ENCODE results near the gene CSRP1. TPM values are rescaled to one million over a fixed set of nuclear protein-coding genes. Genes with fewer than 3 reads are reported as not detected.

CSRP1 gene
- total and polyA plus RNA-seq, 5 donors: 97.2 to 343 (median 121) TPM

GRCh38 chr1:201537467-201537866 lies 30.5 kb upstream of the CSRP1 start:
- WGBS: 98% methylated on average over 4 of the region's 4 CpGs
- H3K27me3 ChIP-seq (ENCODE audit: control insufficient read depth, insufficient read depth): no peaks in the 10 kb centered on the region
- ATAC-seq (no peak), DNase-seq (no peak)
- no peak overlapping the region for H3K27ac ChIP-seq (ENCODE audit: low read length)
- H3K9me3 ChIP-seq (ENCODE audit: control insufficient read depth, low read length): no peaks in the 10 kb centered on the region
- H3K4me3 ChIP-seq (ENCODE audit: low read length): no peak overlapping the region
- intact Hi-C loops (cut with DNase I): loop anchor here in 1 of 4 donors (10.0 kb wide), 1 partner anchor 267 kb away; no protein-coding TSS in a partner anchor
- peaks cover 9% of the 10 kb centered on the region for H3K4me1 ChIP-seq (ENCODE audit: control insufficient read depth, insufficient read depth, low read length)

- intact Hi-C loops (cut with DNase I): loop anchor here in 1 of 4 donors (10.0 kb wide), 1 partner anchor 268 kb away; no protein-coding TSS in a partner anchor
- peaks cover 9% of the 10 kb centered on the region for H3K4me1 ChIP-seq (ENCODE audit: control insufficient read depth, insufficient read depth, low read length)
- no peaks in the 10 kb centered on the region for H3K27me3 ChIP-seq (ENCODE audit: control insufficient read depth, insufficient read depth)
- WGBS: 80% methylated on average over 2 of the region's 2 CpGs
- no peak overlapping the region for H3K4me3 ChIP-seq (ENCODE audit: low read length)
- no peak for DNase-seq
- H3K9me3 ChIP-seq (ENCODE audit: control insufficient read depth, low read length): no peaks in the 10 kb centered on the region
- H3K27ac ChIP-seq (ENCODE audit: low read length): no peak overlapping the region
- no peak for ATAC-seq
These were observed 30.1 kb upstream of the CSRP1 start for GRCh38 chr1:201537028-201537427.

GRCh38 chr1:201536558-201536957 lies 29.6 kb upstream of the CSRP1 start:
- H3K27me3 ChIP-seq (ENCODE audit: control insufficient read depth, insufficient read depth): no peaks in the 10 kb centered on the region
- H3K4me1 ChIP-seq (ENCODE audit: control insufficient read depth, insufficient read depth, low read length): peaks cover 13% of the 10 kb centered on the region
- 71% methylated on average over 4 of the region's 4 CpGs for WGBS
- peak in 2 of 3 donors; percentile 78 to 84 for DNase-seq
- H3K27ac ChIP-seq (ENCODE audit: low read length): peak overlapping the region; percentile 53
- H3K4me3 ChIP-seq (ENCODE audit: low read length): no peak overlapping the region
- no peaks in the 10 kb centered on the region for H3K9me3 ChIP-seq (ENCODE audit: control insufficient read depth, low read length)
- ATAC-seq: peak; percentile 48 to 50
- intact Hi-C loops (cut with DNase I): loop anchor here in 1 of 4 donors (10.0 kb wide), 1 partner anchor 268 kb away; no protein-coding TSS in a partner anchor

GRCh38 chr1:201535919-201536245 lies 29.0 kb upstream of the CSRP1 start:
- H3K9me3 ChIP-seq (ENCODE audit: control insufficient read depth, low read length): no peaks in the 10 kb centered on the region
- ATAC-seq: peak in 1 of 2 donors; percentile 9
- intact Hi-C loops (cut with DNase I): loop anchor here in 1 of 4 donors (10.0 kb wide), 1 partner anchor 269 kb away; no protein-coding TSS in a partner anchor
- WGBS: 64% methylated on average over 6 of the region's 6 CpGs
- DNase-seq: peak in 1 of 3 donors; percentile 65
- no peak overlapping the region for H3K4me3 ChIP-seq (ENCODE audit: low read length)
- peak overlapping the region; percentile 53 for H3K27ac ChIP-seq (ENCODE audit: low read length)
- H3K27me3 ChIP-seq (ENCODE audit: control insufficient read depth, insufficient read depth): no peaks in the 10 kb centered on the region
- H3K4me1 ChIP-seq (ENCODE audit: control insufficient read depth, insufficient read depth, low read length): peaks cover 13% of the 10 kb centered on the region

GRCh38 chr1:201535046-201535918 lies 28.4 kb upstream of the CSRP1 start:
- Histone ChIP-seq H3K9me3 (ENCODE audit: control insufficient read depth, low read length) (no peaks in the 10 kb centered on the region), H3K4me3 (ENCODE audit: low read length) (no peak overlapping the region), H3K4me1 (ENCODE audit: control insufficient read depth, insufficient read depth, low read length) (peaks cover 13% of the 10 kb centered on the region), H3K27ac (ENCODE audit: low read length) (peak overlapping the region; percentile 53), H3K27me3 (ENCODE audit: control insufficient read depth, insufficient read depth) (no peaks in the 10 kb centered on the region)
- DNase-seq: no peak
- no peak for ATAC-seq
- WGBS: 59% methylated on average over 6 of the region's 6 CpGs
- intact Hi-C loops (cut with DNase I): loop anchor here in 1 of 4 donors (10.0 kb wide), 1 partner anchor 270 kb away; no protein-coding TSS in a partner anchor

GRCh38 chr1:201533836-201534235 lies 26.9 kb upstream of the CSRP1 start:
- H3K27ac ChIP-seq (ENCODE audit: low read length): no peak overlapping the region
- DNase-seq (no peak), ATAC-seq (no peak)
- no peaks in the 10 kb centered on the region for H3K27me3 ChIP-seq (ENCODE audit: control insufficient read depth, insufficient read depth)
- H3K9me3 ChIP-seq (ENCODE audit: control insufficient read depth, low read length): no peaks in the 10 kb centered on the region
- H3K4me3 ChIP-seq (ENCODE audit: low read length): no peak overlapping the region
- H3K4me1 ChIP-seq (ENCODE audit: control insufficient read depth, insufficient read depth, low read length): peaks cover 13% of the 10 kb centered on the region
- WGBS: 71% methylated on average over 4 of the region's 4 CpGs
- intact Hi-C loops (cut with DNase I): loop anchor here in 1 of 4 donors (10.0 kb wide), 1 partner anchor 271 kb away; no protein-coding TSS in a partner anchor

- no peak overlapping the region for H3K4me3 ChIP-seq (ENCODE audit: low read length)
- ATAC-seq: peak; percentile 7 to 48
- no peaks in the 10 kb centered on the region for H3K27me3 ChIP-seq (ENCODE audit: control insufficient read depth, insufficient read depth)
- peaks cover 7% of the 10 kb centered on the region for H3K4me1 ChIP-seq (ENCODE audit: control insufficient read depth, insufficient read depth, low read length)
- 53% methylated on average over 9 of the region's 9 CpGs for WGBS
- H3K9me3 ChIP-seq (ENCODE audit: control insufficient read depth, low read length): no peaks in the 10 kb centered on the region
- intact Hi-C loops (cut with DNase I): loop anchor here in 1 of 4 donors (10.0 kb wide), 1 partner anchor 273 kb away; no protein-coding TSS in a partner anchor
- H3K27ac ChIP-seq (ENCODE audit: low read length): peak overlapping the region; percentile 67
- DNase-seq: peak; percentile 48 to 75 (median 67)
These were observed 24.9 kb upstream of the CSRP1 start for GRCh38 chr1:201531551-201532425.

- H3K27me3 ChIP-seq (ENCODE audit: control insufficient read depth, insufficient read depth): no peaks in the 10 kb centered on the region
- WGBS: 37% methylated on average over 26 of the region's 26 CpGs
- no peaks in the 10 kb centered on the region for H3K9me3 ChIP-seq (ENCODE audit: control insufficient read depth, low read length)
- no peak overlapping the region for H3K4me3 ChIP-seq (ENCODE audit: low read length)
- peaks cover 7% of the 10 kb centered on the region for H3K4me1 ChIP-seq (ENCODE audit: control insufficient read depth, insufficient read depth, low read length)
- DNase-seq (peak; percentile 91 to 96 (median 94)), ATAC-seq (peak; percentile 90 to 91)
- peak overlapping the region; percentile 67 for H3K27ac ChIP-seq (ENCODE audit: low read length)
- intact Hi-C loops (cut with DNase I): loop anchor here in 1 of 4 donors (10.0 kb wide), 1 partner anchor 274 kb away; no protein-coding TSS in a partner anchor
These were observed 24.0 kb upstream of the CSRP1 start for GRCh38 chr1:201530741-201531531.

GRCh38 chr1:201528631-201529252 lies 21.8 kb upstream of the CSRP1 start:
- no peak for ATAC-seq
- no peak for DNase-seq
- WGBS: 91% methylated on average over 3 of the region's 3 CpGs
- intact Hi-C loops (cut with DNase I): no loop called here
- no peak overlapping the region for H3K4me3 ChIP-seq (ENCODE audit: low read length)
- no peaks in the 10 kb centered on the region for H3K27me3 ChIP-seq (ENCODE audit: control insufficient read depth, insufficient read depth)
- peaks cover 5% of the 10 kb centered on the region for H3K4me1 ChIP-seq (ENCODE audit: control insufficient read depth, insufficient read depth, low read length)
- no peak overlapping the region for H3K27ac ChIP-seq (ENCODE audit: low read length)
- no peaks in the 10 kb centered on the region for H3K9me3 ChIP-seq (ENCODE audit: control insufficient read depth, low read length)

- Histone ChIP-seq H3K4me1 (ENCODE audit: control insufficient read depth, insufficient read depth, low read length) (peaks cover 5% of the 10 kb centered on the region), H3K27ac (ENCODE audit: low read length) (no peak overlapping the region), H3K27me3 (ENCODE audit: control insufficient read depth, insufficient read depth) (no peaks in the 10 kb centered on the region), H3K9me3 (ENCODE audit: control insufficient read depth, low read length) (no peaks in the 10 kb centered on the region), H3K4me3 (ENCODE audit: low read length) (no peak overlapping the region)
- ATAC-seq (no peak), DNase-seq (no peak)
- WGBS: 91% methylated on average over 5 of the region's 5 CpGs
- intact Hi-C loops (cut with DNase I): no loop called here
These were observed 21.0 kb upstream of the CSRP1 start for GRCh38 chr1:201527879-201528278.

Measured in right cardiac atrium (tissue), 5 donors.